Activated CD4-positive, alpha-beta T cell treated with anti-CD3 and anti-CD28 coated beads, Interleukin-2, amount 10 ng/mL, durations not matched to agents 24 days and 14 days (primary cell): ENCODE measurements around the gene CTF1. TPM values are rescaled to one million over a fixed set of nuclear protein-coding genes. Genes with fewer than 3 reads are reported as not detected.
"Not testable (repeated sequence)": the region's sequence is repeated elsewhere in the genome, so short reads cannot be mapped to it uniquely, and the experiment has no call there.

ENCODE experiments used
- DNase-seq: peaks from one replicate; pipeline ENCODE4 v3.0.0; 2022
- H3K27ac Mint-ChIP-seq: one replicate; pipeline ENCODE4 v1.8.0; 2022; ENCODE audit warnings: mild to moderate bottlenecking, mixed read lengths
- H3K27me3 Mint-ChIP-seq: one replicate; pipeline ENCODE4 v1.8.0; 2022; ENCODE audit warnings: mixed read lengths
- H3K36me3 Mint-ChIP-seq: one replicate; pipeline ENCODE4 v1.8.0; 2022; ENCODE audit warnings: low read depth, mild to moderate bottlenecking, mixed read lengths
- H3K4me1 Mint-ChIP-seq: one replicate; pipeline ENCODE4 v1.8.0; 2021; ENCODE audit warnings: mixed read lengths
- H3K4me3 Mint-ChIP-seq: one replicate; pipeline ENCODE4 v1.8.0; 2022; ENCODE audit warnings: mild to moderate bottlenecking, moderate library complexity, mixed read lengths
- H3K9me3 Mint-ChIP-seq: one replicate; pipeline ENCODE4 v1.8.0; 2021; ENCODE audit warnings: mixed read lengths
- intact Hi-C: fragments of 100-400 bp; cut with micrococcal nuclease; formaldehyde crosslinking; loops from one replicate; pipeline ENCODE4 v1.15.1; 2023
- total RNA-seq: library from RNA; stranded (reverse); gene quantifications from 2 replicates; pipeline ENCODE4 v1.2.3, GENCODE V29; 2022

The CTF1 gene
- total RNA-seq, 1 donor from 2014 or later = 0.33 TPM

- intact Hi-C loops = loop anchor here (1.0 kb wide), 5 partner anchors 21 to 198 kb away; partner anchors contain the start of genes ZNF646 and ZNF668
- Mint-ChIP-seq H3K4me1 (peaks cover 24% of the 10 kb centered on the region), H3K4me3 (peak overlapping the region; percentile 96), H3K27ac (peak overlapping the region; percentile 86), H3K27me3 (no peaks in the 10 kb centered on the region), H3K9me3 (no peaks in the 10 kb centered on the region), H3K36me3 (peaks cover 21% of the 10 kb centered on the region)
- DNase-seq = peak; percentile 77
Measured at GRCh38 chr16:30875871-30876801, 20.3 kb upstream of the CTF1 start.

DNA sequence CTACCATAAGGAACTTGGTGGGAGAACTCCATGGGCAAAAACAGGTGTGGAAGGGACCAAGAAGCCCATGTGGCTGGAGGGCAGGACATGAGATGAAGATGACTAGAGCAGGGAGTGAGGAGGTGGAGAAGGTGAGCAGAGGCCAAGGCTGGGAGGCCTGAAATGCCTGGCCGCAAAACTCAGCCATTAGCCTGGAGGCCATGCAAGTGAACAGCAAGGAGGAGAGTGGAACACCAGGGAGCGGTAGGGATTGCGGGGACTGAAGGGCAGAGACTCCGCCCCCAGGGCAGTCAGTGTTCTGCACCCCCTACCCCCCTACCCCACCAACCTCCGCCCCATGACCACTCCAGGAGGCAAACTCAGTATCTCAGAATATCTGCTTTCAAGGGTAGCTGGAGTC, 19.5 kb upstream of the CTF1 start:
- Mint-ChIP-seq H3K4me1 (peaks cover 26% of the 10 kb centered on the region), H3K9me3 (no peaks in the 10 kb centered on the region), H3K36me3 (peaks cover 25% of the 10 kb centered on the region), H3K4me3 (peak overlapping the region; percentile 96), H3K27ac (peak overlapping the region; percentile 86), H3K27me3 (no peaks in the 10 kb centered on the region)
- intact Hi-C loops = loop anchor here (1.0 kb wide), 1 partner anchor 20 kb away; no protein-coding TSS in a partner anchor
- no peak for DNase-seq

GRCh38 chr16:30882429-30883310, 13.7 kb upstream of the CTF1 start:
- H3K9me3 Mint-ChIP-seq = no peaks in the 10 kb centered on the region
- H3K27ac Mint-ChIP-seq = peak overlapping the region; percentile 88
- DNase-seq = no peak

DNA sequence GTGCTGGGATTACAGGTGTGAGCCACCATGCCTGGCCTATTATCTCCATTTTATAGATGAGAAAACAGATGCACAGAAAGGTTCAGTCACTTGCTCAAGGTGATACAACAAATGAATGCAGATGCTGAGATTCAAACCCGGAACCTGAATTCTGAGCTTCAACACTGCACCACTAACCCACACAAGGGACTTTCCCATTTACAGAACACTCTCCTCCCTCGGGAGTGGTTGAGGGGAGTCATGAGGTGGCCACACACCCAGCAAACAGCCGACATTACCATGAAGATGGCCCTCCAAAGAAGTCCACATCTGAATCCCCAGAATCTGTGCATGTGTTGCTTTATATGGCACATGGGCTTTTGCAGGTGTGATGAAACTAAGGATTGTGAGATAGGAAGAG, 11.7 kb upstream of the CTF1 start:
- intact Hi-C loops = no loop called here
- no peaks in the 10 kb centered on the region for H3K27me3 Mint-ChIP-seq
- H3K9me3 Mint-ChIP-seq = no peaks in the 10 kb centered on the region
- no peak for DNase-seq
- H3K4me1 Mint-ChIP-seq = peaks cover 21% of the 10 kb centered on the region
- H3K4me3 Mint-ChIP-seq = no peak overlapping the region
- H3K27ac Mint-ChIP-seq = no peak overlapping the region
- H3K36me3 Mint-ChIP-seq = peaks cover 37% of the 10 kb centered on the region

More at GRCh38 chr16:30882429-30883310, 13.7 kb upstream of the CTF1 start:
- Mint-ChIP-seq H3K4me1 (peaks cover 18% of the 10 kb centered on the region), H3K36me3 (peaks cover 34% of the 10 kb centered on the region), H3K27me3 (no peaks in the 10 kb centered on the region), H3K4me3 (peak overlapping the region; percentile 23)
- intact Hi-C loops = no loop called here

GRCh38 chr16:30885196-30885595, 11.2 kb upstream of the CTF1 start:
- Mint-ChIP-seq H3K4me1 (peaks cover 21% of the 10 kb centered on the region), H3K4me3 (no peak overlapping the region), H3K36me3 (peaks cover 39% of the 10 kb centered on the region), H3K27ac (no peak overlapping the region), H3K27me3 (no peaks in the 10 kb centered on the region), H3K9me3 (no peaks in the 10 kb centered on the region)
- no peak for DNase-seq
- intact Hi-C loops = no loop called here

DNA sequence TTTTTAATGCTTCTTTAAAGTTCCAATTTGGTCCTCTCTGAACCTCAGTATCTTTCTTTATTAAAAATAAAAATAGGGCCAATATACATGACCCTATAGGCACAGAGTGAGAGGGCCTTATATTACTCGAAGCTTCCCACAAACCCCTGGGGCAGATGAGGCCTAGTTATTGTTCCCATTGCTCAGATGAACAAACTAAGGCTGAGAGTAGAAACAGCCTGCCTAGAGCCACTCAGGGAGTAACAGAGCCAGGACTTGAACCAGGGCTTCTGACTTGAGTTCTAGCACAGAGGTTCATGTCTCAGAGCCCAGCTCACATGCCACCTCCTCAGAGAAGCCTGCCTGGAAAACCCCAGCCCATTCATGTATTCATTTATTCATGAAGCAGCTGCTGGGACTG, 10.3 kb upstream of the CTF1 start:
- no peaks in the 10 kb centered on the region for H3K27me3 Mint-ChIP-seq
- peaks cover 36% of the 10 kb centered on the region for H3K36me3 Mint-ChIP-seq
- no peak for DNase-seq
- peaks cover 21% of the 10 kb centered on the region for H3K4me1 Mint-ChIP-seq
- no peak overlapping the region for H3K4me3 Mint-ChIP-seq
- H3K9me3 Mint-ChIP-seq = no peaks in the 10 kb centered on the region
- intact Hi-C loops = no loop called here
- H3K27ac Mint-ChIP-seq = peak overlapping the region; percentile 13

GRCh38 chr16:30887927-30888326, 8.5 kb upstream of the CTF1 start:
- Mint-ChIP-seq H3K4me3 (no peak overlapping the region), H3K36me3 (peaks cover 29% of the 10 kb centered on the region), H3K27ac (no peak overlapping the region), H3K9me3 (no peaks in the 10 kb centered on the region), H3K27me3 (no peaks in the 10 kb centered on the region), H3K4me1 (peaks cover 14% of the 10 kb centered on the region)
- no peak for DNase-seq
- intact Hi-C loops = no loop called here

GRCh38 chr16:30888856-30889499, 7.4 kb upstream of the CTF1 start:
- DNase-seq = no peak
- Mint-ChIP-seq H3K27ac (peak overlapping the region; percentile 52), H3K27me3 (no peaks in the 10 kb centered on the region), H3K4me1 (peaks cover 17% of the 10 kb centered on the region), H3K36me3 (peaks cover 27% of the 10 kb centered on the region), H3K9me3 (no peaks in the 10 kb centered on the region), H3K4me3 (no peak overlapping the region)
- intact Hi-C loops = no loop called here

DNA sequence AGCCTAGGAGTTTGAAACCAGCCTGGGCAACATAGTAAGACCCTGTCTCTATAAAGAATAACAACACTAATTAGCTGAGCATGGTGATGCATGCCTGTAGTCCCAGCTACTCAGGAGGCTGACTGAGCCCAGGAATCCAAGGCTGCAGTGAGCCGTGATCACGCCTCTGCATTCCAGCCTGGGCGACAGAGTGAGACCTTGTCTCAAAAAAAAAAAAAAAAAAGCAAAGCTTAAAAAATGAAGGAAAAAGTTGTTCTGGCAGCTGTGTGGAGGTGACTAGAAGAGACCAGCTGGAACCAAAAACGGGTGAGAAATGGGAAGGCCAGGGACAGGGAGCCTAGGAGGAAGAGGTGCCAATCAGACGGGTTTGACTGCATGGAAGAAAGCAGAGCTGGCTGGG, 6.7 kb upstream of the CTF1 start:
- no peak overlapping the region for H3K4me3 Mint-ChIP-seq
- intact Hi-C loops = loop anchor here (5.0 kb wide), 1 partner anchor 127 kb away; the partner anchor contains the start of genes CFAP119 and RNF40
- H3K36me3 Mint-ChIP-seq = peaks cover 27% of the 10 kb centered on the region
- H3K27ac Mint-ChIP-seq = no peak overlapping the region
- peaks cover 23% of the 10 kb centered on the region for H3K4me1 Mint-ChIP-seq
- DNase-seq = no peak
- H3K27me3 Mint-ChIP-seq = no peaks in the 10 kb centered on the region
- no peaks in the 10 kb centered on the region for H3K9me3 Mint-ChIP-seq

GRCh38 chr16:30891043-30891823, 5.2 kb upstream of the CTF1 start:
- not testable (repeated sequence) for H3K27ac Mint-ChIP-seq, DNase-seq, H3K27me3 Mint-ChIP-seq, H3K4me3 Mint-ChIP-seq, H3K9me3 Mint-ChIP-seq
- Mint-ChIP-seq H3K36me3 (peaks cover 19% of the 10 kb centered on the region), H3K4me1 (peaks cover 31% of the 10 kb centered on the region)
- intact Hi-C loops = loop anchor here (5.0 kb wide), 1 partner anchor 129 kb away; the partner anchor contains the start of genes CFAP119 and RNF40

- H3K27ac Mint-ChIP-seq = peak overlapping the region; percentile 89
- intact Hi-C loops = loop anchor here (5.0 kb wide), 1 partner anchor 131 kb away; the partner anchor contains the start of genes CFAP119 and RNF40
- H3K4me1 Mint-ChIP-seq = peaks cover 37% of the 10 kb centered on the region
- H3K36me3 Mint-ChIP-seq = peaks cover 16% of the 10 kb centered on the region
- no peaks in the 10 kb centered on the region for H3K27me3 Mint-ChIP-seq
- H3K4me3 Mint-ChIP-seq = peak overlapping the region; percentile 94
- no peaks in the 10 kb centered on the region for H3K9me3 Mint-ChIP-seq
- no peak for DNase-seq
Measured at GRCh38 chr16:30892670-30893416, 3.6 kb upstream of the CTF1 start.

GRCh38 chr16:30893417-30893743, 3.0 kb upstream of the CTF1 start:
- intact Hi-C loops = loop anchor here (5.0 kb wide), 1 partner anchor 131 kb away; the partner anchor contains the start of genes CFAP119 and RNF40

More at GRCh38 chr16:30893417-30893743, 3.0 kb upstream of the CTF1 start:
- H3K27me3 Mint-ChIP-seq = no peaks in the 10 kb centered on the region
- H3K4me3 Mint-ChIP-seq = peak overlapping the region; percentile 94
- H3K27ac Mint-ChIP-seq = peak overlapping the region; percentile 89
- peak; percentile 78 for DNase-seq
- no peaks in the 10 kb centered on the region for H3K9me3 Mint-ChIP-seq
- H3K36me3 Mint-ChIP-seq = peaks cover 16% of the 10 kb centered on the region
- peaks cover 37% of the 10 kb centered on the region for H3K4me1 Mint-ChIP-seq
